Stimulated activated CD4-positive, alpha-beta T cell treated with anti-CD3 and anti-CD28 coated beads, Interleukin-4, amount 100 ng/mL, for 48 hours (primary cell): Measurements from ENCODE around the gene POR.
"Not testable (repeated sequence)": the region's sequence is repeated elsewhere in the genome, so short reads cannot be mapped to it uniquely, and the experiment has no call there.

Experiments used
- DNase-seq, 2 donors: peaks; one replicate each; pipeline ENCODE4 v3.0.0-alpha.2; 2020; ENCODE audit warnings: low read depth in 2 of 2

The POR gene

DNA sequence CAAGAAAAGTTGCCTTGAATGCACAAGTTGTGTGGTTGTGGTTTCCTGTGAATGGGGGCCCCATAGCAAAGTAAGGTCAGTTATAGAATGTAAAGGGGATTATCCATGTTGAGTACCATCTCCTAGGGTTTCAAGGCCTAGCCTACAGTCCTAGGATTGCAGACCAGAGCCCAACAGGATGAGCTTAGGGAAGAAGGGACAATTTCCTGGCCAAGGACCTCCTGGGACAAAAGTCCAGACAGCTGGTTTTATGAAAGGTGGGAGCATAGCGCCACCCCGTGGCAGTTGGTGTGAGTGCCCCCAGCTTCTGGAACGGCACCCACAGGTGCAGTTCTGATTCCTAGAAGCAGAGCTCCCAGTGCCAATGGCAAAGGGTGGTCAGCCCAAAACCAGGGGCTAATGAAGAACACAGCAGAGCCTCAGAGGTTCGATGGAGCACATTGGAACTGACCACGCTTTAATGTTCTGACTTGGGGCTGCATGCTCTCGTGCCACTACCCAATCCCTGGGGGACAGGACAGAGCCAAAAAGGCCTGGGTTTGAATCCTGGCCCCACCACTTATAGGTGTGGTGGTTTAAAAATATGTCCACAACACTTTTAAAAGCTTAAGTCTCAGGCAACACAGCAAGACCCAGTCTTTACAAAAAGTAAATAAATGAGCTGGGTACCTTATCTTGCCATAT lies 105.2 kb downstream of the POR start:
- DNase-seq, result peak; percentile 51 to 68

DNA sequence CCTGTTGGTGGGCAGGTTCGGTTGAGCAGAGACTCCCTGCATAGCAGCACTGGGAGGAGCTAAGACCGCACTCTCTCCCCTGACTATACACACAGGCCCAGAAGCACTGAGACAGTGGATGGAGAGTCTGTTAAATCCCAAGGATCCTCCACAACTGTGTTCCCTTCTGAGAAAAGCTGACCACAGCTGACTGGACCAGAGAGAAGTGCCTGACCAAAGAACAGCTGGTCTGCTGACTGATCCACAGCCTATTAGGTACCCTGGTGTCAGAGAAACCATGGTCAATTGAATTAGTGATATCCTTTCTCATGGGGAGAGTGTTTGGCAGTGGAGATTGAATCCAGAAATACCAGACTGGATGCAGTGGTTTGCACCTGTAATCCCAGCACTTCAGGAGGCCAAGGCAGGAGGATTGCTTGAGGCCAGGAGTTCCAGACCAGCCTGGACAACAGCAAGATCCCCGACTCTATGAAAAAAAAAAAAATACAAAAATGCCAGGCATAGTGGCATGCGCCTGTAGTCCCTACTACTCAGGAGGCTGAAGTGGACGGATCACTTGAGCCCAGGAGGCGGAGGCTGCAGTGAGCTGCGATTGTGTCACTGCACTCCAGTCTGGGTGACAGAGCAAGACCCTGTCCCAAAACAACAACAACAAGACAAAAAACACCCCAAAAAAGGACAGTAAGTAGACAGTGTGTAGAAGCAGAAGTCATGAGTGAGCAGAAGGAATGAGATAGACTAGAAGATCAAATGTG lies 107.2 kb downstream of the POR start:
- DNase-seq, result no peak

DNA sequence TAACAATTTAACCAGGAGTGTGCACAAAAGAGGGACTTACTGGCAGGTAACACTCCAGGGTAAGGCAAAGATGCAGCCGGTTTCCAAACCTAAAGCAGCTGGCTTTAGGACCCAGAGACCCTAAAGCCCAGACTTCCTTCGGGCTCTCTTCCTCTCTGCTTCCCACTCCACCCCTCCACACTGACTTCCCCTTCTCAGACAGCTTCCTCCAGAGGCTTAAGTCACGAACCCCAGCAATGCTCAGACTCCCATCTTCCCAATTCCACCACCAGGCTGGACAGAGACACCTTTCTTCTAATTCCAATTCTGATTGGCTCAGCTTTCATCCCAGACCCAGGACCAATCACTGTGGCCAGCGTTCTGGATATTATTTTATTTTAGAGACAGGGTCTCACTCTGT lies 108.0 kb downstream of the POR start:
- DNase-seq, result no peak

DNA sequence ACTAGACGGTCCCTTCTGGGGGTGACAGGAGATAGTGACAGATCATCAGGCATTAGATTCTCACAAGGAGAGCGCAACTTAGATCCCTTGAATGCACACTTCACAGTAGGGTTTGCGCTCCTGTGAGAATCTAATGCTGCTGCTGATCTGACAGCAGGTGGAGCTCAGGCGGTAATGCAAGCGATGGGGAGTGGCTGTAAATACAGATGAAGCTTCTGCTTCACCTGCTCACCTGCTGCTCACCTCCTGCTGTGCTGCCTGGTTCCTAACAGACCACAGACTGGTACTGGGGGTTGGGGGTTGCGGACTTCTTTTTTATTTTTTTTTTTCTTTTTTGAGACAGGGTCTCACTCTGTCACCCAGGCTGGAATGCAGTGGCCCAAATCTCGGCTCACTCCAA lies 114.7 kb downstream of the POR start:
- DNase-seq, result not testable (repeated sequence)

DNA sequence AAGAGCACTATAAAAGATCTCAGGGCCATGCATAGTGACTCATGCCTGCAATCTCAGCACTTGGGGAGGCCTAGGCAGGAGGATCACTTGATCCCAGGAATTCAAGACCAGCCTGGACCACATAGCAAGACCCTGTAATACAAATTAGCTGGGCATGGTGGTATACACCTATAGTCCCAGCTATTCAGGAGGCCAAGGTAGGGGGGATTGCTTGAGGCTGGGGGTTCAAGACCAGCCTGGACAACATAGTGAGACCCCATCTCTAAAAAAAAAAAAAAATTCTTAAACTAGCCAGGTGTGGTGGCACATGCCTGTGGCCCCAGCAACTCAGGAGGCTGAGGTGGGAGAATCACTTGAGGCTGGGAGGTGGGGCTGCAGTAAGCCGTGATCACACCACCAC lies 117.0 kb downstream of the POR start:
- DNase-seq, result no peak
